HepG2 (cell line): ENCODE measurements around the gene THBS2. TPM values are rescaled to one million over a fixed set of nuclear protein-coding genes. Genes with fewer than 3 reads are reported as not detected.

Source experiments
- ATAC-seq: fragments of 200-7000 bp; cut with Tn5 transposase; 3 replicates; pipeline ENCODE4 v1.9.1; 2020; ENCODE audit warnings: mild to moderate bottlenecking, moderate library complexity
- BruUV-seq: library from RNA; stranded (reverse); fragments of 400-500 nt; replicated peaks from 2 replicates; lab custom pipeline; 2021; lab: Mats Ljungman, UMichigan
- CTCF ChIA-PET: fragments of 300-600 bp; formaldehyde crosslinking; extraction: SDS; loops from one replicate; lab custom pipeline; 2021; ENCODE audit warnings: low total read pairs, inconsistent platforms, low intra/inter-chr PET ratio; lab: Yijun Ruan, JAX
- POLR2A ChIA-PET: fragments of 350-600 bp; sonication (Branson Sonifier 250); formaldehyde crosslinking; loops from one replicate; lab custom pipeline; 2020; ENCODE audit warnings: antibody characterized with exemption, inconsistent platforms; lab: Yijun Ruan, JAX
- DNase-seq: peaks from one replicate; pipeline ENCODE4 v3.0.0-alpha.2; 2015; ENCODE audit warnings: low spot score
- FAIRE-seq: peaks from 3 replicates; lab custom pipeline; 2011; peaks lifted over from hg19 to GRCh38; lab: Jason Lieb, UNC
- H2AFZ ChIP-seq: one replicate; pipeline ENCODE4 v1.6.1; 2011; ENCODE audit warnings: low read length, inconsistent platforms
- H3K27ac ChIP-seq: fragments of 300-600 bp; 3 replicates; pipeline ENCODE4 v1.8.0; 2011; ENCODE audit warnings: mixed run types, mild to moderate bottlenecking, mixed read lengths, low read length, inconsistent platforms; ENCODE audit not compliant: insufficient read depth; ENCODE audit errors: extremely low read length
- H3K27me3 ChIP-seq, 2 experiments: fragments of 200-600 bp in 1 of 2; 2 replicates in 1 of 2; 3 replicates in 1 of 2; pipeline versions ENCODE4 v1.6.0 to v1.8.0; 2011; ENCODE audit warnings: low read length in 2 of 2, mild to moderate bottlenecking in 2 of 2, moderate library complexity in 2 of 2, inconsistent platforms in 1 of 2; ENCODE audit not compliant: insufficient read depth in 2 of 2, control insufficient read depth in 1 of 2
- H3K36me3 ChIP-seq, 2 experiments: fragments of 200-600 bp in 1 of 2; replicated peaks in 1 of 2; 2 replicates in 1 of 2; 3 replicates in 1 of 2; pipeline versions ENCODE4 v1.5.1 to v1.8.0; 2011; ENCODE audit warnings: low read length in 2 of 2, inconsistent platforms in 1 of 2; ENCODE audit not compliant: insufficient read depth in 2 of 2, control insufficient read depth in 1 of 2
- H3K4me1 ChIP-seq: 2 replicates; pipeline ENCODE4 v1.5.1; 2012; ENCODE audit warnings: low read length, inconsistent platforms; ENCODE audit not compliant: insufficient read depth
- H3K4me2 ChIP-seq: 2 replicates; pipeline ENCODE4 v1.6.0; 2011; ENCODE audit warnings: low read depth, low read length, inconsistent platforms
- H3K4me3 ChIP-seq, 3 experiments: fragments of 200-600 bp in 1 of 3; sonication (generic), shearing (Covaris generic) in 1 of 3; replicated peaks in 1 of 3; 2 replicates each; pipeline ENCODE4 v1.5.1; 2011 to 2016; ENCODE audit warnings: low read length in 3 of 3, inconsistent platforms in 2 of 3, low read depth in 2 of 3, mild to moderate bottlenecking in 2 of 3, control low read depth in 1 of 3, mixed read lengths in 1 of 3; ENCODE audit not compliant: insufficient read depth in 1 of 3
- H3K79me2 ChIP-seq: one replicate; pipeline ENCODE4 v1.6.1; 2011; ENCODE audit warnings: low read length, inconsistent platforms; ENCODE audit not compliant: insufficient read depth
- H3K9ac ChIP-seq: 2 replicates; pipeline ENCODE4 v1.6.0; 2011; ENCODE audit warnings: mild to moderate bottlenecking, low read depth, low read length, inconsistent platforms; ENCODE audit not compliant: insufficient read depth
- H3K9me3 ChIP-seq: 2 replicates; pipeline ENCODE4 v1.5.1; 2012; ENCODE audit warnings: mild to moderate bottlenecking, low read length
- H4K20me1 ChIP-seq: 2 replicates; pipeline ENCODE4 v1.6.0; 2011; ENCODE audit warnings: inconsistent platforms, mild to moderate bottlenecking, low read length, moderate library complexity; ENCODE audit not compliant: insufficient read depth
- AKAP8 ChIP-seq: sonication (generic); formaldehyde crosslinking; IDR thresholded peaks from 2 replicates; pipeline ENCODE4 v1.5.1; 2020; ENCODE audit warnings: mild to moderate bottlenecking, missing genetic modification reagents
- ATM ChIP-seq: fragments of 450-650 bp; IDR thresholded peaks from 2 replicates; pipeline ENCODE4 v1.7.1; 2017; ENCODE audit warnings: mild to moderate bottlenecking, borderline replicate concordance
- DRAP1 ChIP-seq: IDR thresholded peaks from 2 replicates; pipeline ENCODE4 v1.6.1; 2016; ENCODE audit warnings: missing genetic modification reagents, missing compliant biosample characterization
- HNRNPUL1 ChIP-seq: fragments of 200-400 bp; formaldehyde crosslinking; IDR thresholded peaks from 2 replicates; pipeline ENCODE4 v1.6.1; 2017; ENCODE audit warnings: low read depth, mild to moderate bottlenecking, low read length, moderate library complexity
- JARID2 ChIP-seq: sonication (generic); formaldehyde crosslinking; IDR thresholded peaks from 2 replicates; pipeline ENCODE4 v1.8.1; 2023; ENCODE audit warnings: missing genetic modification reagents, inconsistent platforms; ENCODE audit not compliant: insufficient replicate concordance
- NBN ChIP-seq: fragments of 450-650 bp; conservative IDR thresholded peaks from 2 replicates; pipeline ENCODE4 v1.6.1; 2017
- PHF20 ChIP-seq: sonication (generic); formaldehyde crosslinking; IDR thresholded peaks from 2 replicates; pipeline ENCODE4 v1.5.0; 2020; ENCODE audit warnings: mild to moderate bottlenecking, missing genetic modification reagents
- POGZ ChIP-seq: sonication (generic); formaldehyde crosslinking; IDR thresholded peaks from 2 replicates; pipeline ENCODE4 v1.4.0; 2020; ENCODE audit warnings: mild to moderate bottlenecking, missing genetic modification reagents
- POLR2G ChIP-seq: fragments of 200-400 bp; formaldehyde crosslinking; IDR thresholded peaks from 2 replicates; pipeline ENCODE4 v1.6.1; 2018; ENCODE audit warnings: mild to moderate bottlenecking, low read depth, low read length, moderate library complexity
- SAFB2 ChIP-seq: sonication (generic); formaldehyde crosslinking; IDR thresholded peaks from 2 replicates; pipeline ENCODE4 v1.5.1; 2020; ENCODE audit warnings: missing genetic modification reagents, low read depth, mild to moderate bottlenecking, borderline replicate concordance
- SPEN ChIP-seq: sonication (generic); formaldehyde crosslinking; IDR thresholded peaks from 2 replicates; pipeline ENCODE4 v1.5.1; 2020; ENCODE audit warnings: low read depth, mild to moderate bottlenecking, missing genetic modification reagents
- ZBTB14 ChIP-seq: sonication (generic); formaldehyde crosslinking; IDR thresholded peaks from 2 replicates; pipeline ENCODE4 v1.4.0; 2020; ENCODE audit warnings: missing genetic modification reagents
- ZMYM3 ChIP-seq: sonication (generic); formaldehyde crosslinking; IDR thresholded peaks from 2 replicates; pipeline ENCODE4 v1.5.1; 2020; ENCODE audit warnings: mild to moderate bottlenecking, missing genetic modification reagents
- ZNF337 ChIP-seq: sonication (generic); formaldehyde crosslinking; IDR thresholded peaks from 2 replicates; pipeline ENCODE4 v1.5.1; 2020; ENCODE audit warnings: missing genetic modification reagents, low read depth, mild to moderate bottlenecking, borderline replicate concordance
- ZNF674 ChIP-seq: sonication (generic); formaldehyde crosslinking; IDR thresholded peaks from 2 replicates; pipeline ENCODE4 v1.5.0; 2020; ENCODE audit warnings: low read depth, mild to moderate bottlenecking, missing genetic modification reagents
- ZNF7 ChIP-seq: IDR thresholded peaks from 2 replicates; pipeline ENCODE4 v1.6.1; 2016; ENCODE audit warnings: missing biosample characterization, missing genetic modification reagents
- ZNF703 ChIP-seq: sonication (generic); formaldehyde crosslinking; IDR thresholded peaks from 2 replicates; pipeline ENCODE4 v1.5.1; 2020; ENCODE audit warnings: missing genetic modification reagents, mild to moderate bottlenecking, moderate library complexity, borderline replicate concordance
- ZNF784 ChIP-seq: sonication (generic); formaldehyde crosslinking; IDR thresholded peaks from 2 replicates; pipeline ENCODE4 v1.5.1; 2020; ENCODE audit warnings: missing genetic modification reagents, mild to moderate bottlenecking, borderline replicate concordance
- WGBS: methylation state at CpG from one replicate; pipeline ENCODE4 v1.1.6; 2017; ENCODE audit warnings: low lambda C conversion rate; 5-methylcytosine and 5-hydroxymethylcytosine counted together
- in situ Hi-C: cut with HindIII; loops from 2 replicates; pipeline ENCODE4 v1.10.0; 2017; ENCODE audit warnings: low pct_unique_long_range_greater_than_20kb; ENCODE audit not compliant: extremely low pct_ligation_motif_present
- intact Hi-C: fragments of 100-400 bp; cut with micrococcal nuclease; formaldehyde crosslinking; loops from one replicate; pipeline ENCODE4 v1.10.0; 2022; ENCODE audit not compliant: unreplicated experiment
- polyA plus RNA-seq, 8 experiments: library from polyadenylated mRNA; depleted of rRNA in 3 of 8; stranded (reverse) in 7 of 8; unstranded in 1 of 8; fragments of >200 nt; fragmentation: Illumina TruSeq in 4 of 8; extraction: Trizol in 4 of 8; gene quantifications; 2 replicates each; pipeline versions ENCODE4 v1.2.1 to v1.2.3, GENCODE V29; 2011 to 2016; ENCODE audit warnings: low read depth in 4 of 8, missing spikeins in 1 of 8, mixed read lengths in 1 of 8; ENCODE audit not compliant: insufficient read depth in 1 of 8
- total RNA-seq, 5 experiments: library from RNA; depleted of rRNA; stranded (reverse); fragments of >200 nt; fragmentation: Illumina TruSeq; extraction: Trizol; gene quantifications; 2 replicates each; pipeline ENCODE4 v1.2.3, GENCODE V29; 2016; ENCODE audit warnings: low read depth in 1 of 5

Gene THBS2
- total and polyA plus RNA-seq, 2 of the 13 experiments (the other 11 are each of a cell fraction or from before 2014, with no cell fraction given), result 0.12 to 0.15 TPM

GRCh38 chr6:169185011-169185521, 68.6 kb downstream of the THBS2 start:
- no peak overlapping the region for H3K9ac ChIP-seq
- no peaks in the 10 kb centered on the region for H3K36me3 ChIP-seq
- H3K4me2 ChIP-seq, result no peak overlapping the region
- no peaks in the 10 kb centered on the region for H3K9me3 ChIP-seq
- H3K27me3 ChIP-seq, result peaks cover 10 to 61% of the 10 kb centered on the region in 2 experiments; a peak in 4 of 5 replicates
- no peaks in the 10 kb centered on the region for H4K20me1 ChIP-seq
- no peaks in the 10 kb centered on the region for H3K79me2 ChIP-seq
- POLR2A ChIA-PET, result no interaction called here
- no peak overlapping the region for H3K27ac ChIP-seq
- no peak overlapping the region for H2AFZ ChIP-seq
- CTCF ChIA-PET, result no interaction called here
- WGBS, result 31% methylated on average over 18 of the region's 20 CpGs
- no TSS peak for BruUV-seq
- no peak for FAIRE-seq
- intact Hi-C loops (no loop called here), in situ Hi-C loops (no loop called here)
- no peaks in the 10 kb centered on the region for H3K4me1 ChIP-seq
- TF ChIP-seq ATM (no peak), SAFB2 (CRISPR knock-in tag) (no peak), ZNF674 (CRISPR knock-in tag) (no peak), POLR2G (no peak), SPEN (no peak), ZBTB14 (CRISPR knock-in tag) (no peak), POGZ (CRISPR knock-in tag) (no peak), PHF20 (CRISPR knock-in tag) (no peak), ZNF784 (no peak), ZNF703 (CRISPR knock-in tag) (no peak), AKAP8 (CRISPR knock-in tag) (no peak), HNRNPUL1 (no peak), ZNF337 (CRISPR knock-in tag) (no peak), ZMYM3 (CRISPR knock-in tag) (no peak), DRAP1 (no peak), NBN (no peak), ZNF7 (no peak), JARID2 (CRISPR knock-in tag) (no peak)
- no peak overlapping the region for H3K4me3 ChIP-seq
- no peak for ATAC-seq
- DNase-seq, result no peak
